Panc1 (cell line): ENCODE results near the gene DIAPH3. TPM values are rescaled to one million over a fixed set of nuclear protein-coding genes. Genes with fewer than 3 reads are reported as not detected.

Experiments
- ATAC-seq: fragments of 200-7000 bp; cut with Tn5 transposase; 2 replicates; pipeline ENCODE4 v1.9.1; 2020; ENCODE audit warnings: mild to moderate bottlenecking, moderate library complexity
- BruUV-seq: library from RNA; stranded (reverse); fragments of 400-500 nt; replicated peaks from 2 replicates; lab custom pipeline; 2021; lab: Mats Ljungman, UMichigan
- CTCF ChIA-PET: fragments of 300-600 bp; sonication (Branson Sonifier 250); formaldehyde crosslinking; loops from one replicate; lab custom pipeline; 2022; ENCODE audit warnings: antibody characterized with exemption; lab: Charles Lee
- POLR2A ChIA-PET: fragments of 300-600 bp; sonication (Branson Sonifier 250); formaldehyde crosslinking; loops from one replicate; lab custom pipeline; 2022; ENCODE audit warnings: antibody characterized with exemption; lab: Charles Lee
- DNase-seq: peaks from one replicate; pipeline ENCODE4 v3.0.0-alpha.2; 2010; ENCODE audit warnings: low read depth, low spot score
- H3K27ac ChIP-seq: 2 replicates; pipeline ENCODE4 v1.5.1; 2011; ENCODE audit warnings: mild to moderate bottlenecking, low read length, inconsistent platforms
- H3K27me3 ChIP-seq: fragments of 200-500 bp; sonication (Bioruptor generic); 2 replicates; pipeline ENCODE4 v1.6.0; 2014; ENCODE audit warnings: low read length, inconsistent platforms; ENCODE audit not compliant: control insufficient read depth, insufficient read depth
- H3K36me3 ChIP-seq: fragments of 200-500 bp; sonication (Bioruptor generic); 2 replicates; pipeline ENCODE4 v1.5.1; 2014; ENCODE audit warnings: inconsistent platforms, mild to moderate bottlenecking, low read length, moderate library complexity; ENCODE audit not compliant: control insufficient read depth, insufficient read depth
- H3K4me1 ChIP-seq: 2 replicates; pipeline ENCODE4 v1.5.1; 2011; ENCODE audit warnings: inconsistent platforms, mild to moderate bottlenecking, low read length, moderate library complexity; ENCODE audit not compliant: control insufficient read depth, insufficient read depth
- H3K4me3 ChIP-seq, 2 experiments: 2 replicates each; pipeline ENCODE4 v1.5.1; 2011 to 2012; ENCODE audit warnings: low read depth in 2 of 2, low read length in 2 of 2, mild to moderate bottlenecking in 2 of 2, inconsistent platforms in 1 of 2, moderate library complexity in 1 of 2
- H3K9me3 ChIP-seq: fragments of 200-500 bp; sonication (Bioruptor generic); 2 replicates; pipeline ENCODE4 v1.5.1; 2014; ENCODE audit warnings: low read depth, mild to moderate bottlenecking, inconsistent platforms, low read length, moderate library complexity; ENCODE audit not compliant: control insufficient read depth, insufficient read depth
- CTCF ChIP-seq: fragments of 450-650 bp; IDR thresholded peaks from 2 replicates; pipeline ENCODE4 v1.5.1; 2017; ENCODE audit warnings: mild to moderate bottlenecking
- POLR2AphosphoS5 ChIP-seq: IDR thresholded peaks from 2 replicates; pipeline ENCODE4 v1.6.1; 2012; ENCODE audit warnings: mild to moderate bottlenecking, low read depth, low read length, moderate library complexity
- SIN3A ChIP-seq: IDR thresholded peaks from 2 replicates; pipeline ENCODE4 v1.6.1; 2012; ENCODE audit warnings: low read depth, mild to moderate bottlenecking, low read length, moderate library complexity, borderline replicate concordance; ENCODE audit not compliant: insufficient read depth
- TCF7L2 ChIP-seq: IDR thresholded peaks from 2 replicates; pipeline ENCODE4 v1.6.1; 2011; ENCODE audit warnings: mild to moderate bottlenecking, low read depth, low read length, inconsistent platforms
- in situ Hi-C: cut with HindIII; loops from 2 replicates; pipeline ENCODE4 v1.10.0; 2016; ENCODE audit warnings: low sequenced_read_pairs, low pct_unique_long_range_greater_than_20kb
- intact Hi-C: fragments of 100-400 bp; cut with micrococcal nuclease; formaldehyde crosslinking; loops from one replicate; pipeline ENCODE4 v1.10.0; 2022; ENCODE audit not compliant: unreplicated experiment
- total RNA-seq: library from RNA; stranded (reverse); gene quantifications from one replicate; pipeline ENCODE4 v1.2.1, GENCODE V29; 2021; ENCODE audit not compliant: unreplicated experiment
- TF ChIP-seq, protein P1 (sequence below), 2 experiments: IDR thresholded peaks; 2 replicates each; pipeline ENCODE4 v1.6.1; 2011 to 2012; ENCODE audit warnings: low read depth in 2 of 2, control low read depth in 1 of 2, low read length in 1 of 2, mild to moderate bottlenecking in 1 of 2, moderate library complexity in 1 of 2; ENCODE audit not compliant: insufficient read depth in 1 of 2

DIAPH3 gene
- total RNA-seq, 1 experiment from 2014 or later, result 15.4 TPM

DNA sequence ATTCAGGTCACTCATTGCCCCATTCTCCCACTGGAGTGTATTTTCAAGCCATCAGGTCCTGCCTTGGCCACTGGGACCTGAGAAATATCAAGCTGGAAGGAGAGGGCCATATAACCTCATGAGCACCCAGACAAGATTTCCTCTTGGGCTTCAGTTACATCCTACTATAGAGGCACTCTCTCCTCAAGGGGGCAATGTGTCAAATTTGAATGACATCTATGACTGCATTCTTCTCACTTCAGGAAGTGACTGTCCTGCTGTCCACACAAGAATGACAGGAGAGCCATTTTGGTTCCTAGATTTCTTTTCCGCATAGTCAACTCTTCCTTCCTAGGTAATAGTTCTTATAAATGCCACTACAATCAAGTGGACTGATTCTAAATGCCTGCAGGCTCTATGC, 416.2 kb downstream of the DIAPH3 start:
- intact Hi-C loops, result no loop called here
- no peak overlapping the region for H3K4me3 ChIP-seq
- CTCF ChIA-PET, result no interaction called here
- H3K4me1 ChIP-seq, result no peaks in the 10 kb centered on the region
- no peaks in the 10 kb centered on the region for H3K36me3 ChIP-seq
- in situ Hi-C loops, result no loop called here
- POLR2A ChIA-PET, result no interaction called here
- H3K27ac ChIP-seq, result no peak overlapping the region
- BruUV-seq, result no TSS peak
- ATAC-seq (no peak), DNase-seq (no peak)
- TF ChIP-seq, protein P1, sequence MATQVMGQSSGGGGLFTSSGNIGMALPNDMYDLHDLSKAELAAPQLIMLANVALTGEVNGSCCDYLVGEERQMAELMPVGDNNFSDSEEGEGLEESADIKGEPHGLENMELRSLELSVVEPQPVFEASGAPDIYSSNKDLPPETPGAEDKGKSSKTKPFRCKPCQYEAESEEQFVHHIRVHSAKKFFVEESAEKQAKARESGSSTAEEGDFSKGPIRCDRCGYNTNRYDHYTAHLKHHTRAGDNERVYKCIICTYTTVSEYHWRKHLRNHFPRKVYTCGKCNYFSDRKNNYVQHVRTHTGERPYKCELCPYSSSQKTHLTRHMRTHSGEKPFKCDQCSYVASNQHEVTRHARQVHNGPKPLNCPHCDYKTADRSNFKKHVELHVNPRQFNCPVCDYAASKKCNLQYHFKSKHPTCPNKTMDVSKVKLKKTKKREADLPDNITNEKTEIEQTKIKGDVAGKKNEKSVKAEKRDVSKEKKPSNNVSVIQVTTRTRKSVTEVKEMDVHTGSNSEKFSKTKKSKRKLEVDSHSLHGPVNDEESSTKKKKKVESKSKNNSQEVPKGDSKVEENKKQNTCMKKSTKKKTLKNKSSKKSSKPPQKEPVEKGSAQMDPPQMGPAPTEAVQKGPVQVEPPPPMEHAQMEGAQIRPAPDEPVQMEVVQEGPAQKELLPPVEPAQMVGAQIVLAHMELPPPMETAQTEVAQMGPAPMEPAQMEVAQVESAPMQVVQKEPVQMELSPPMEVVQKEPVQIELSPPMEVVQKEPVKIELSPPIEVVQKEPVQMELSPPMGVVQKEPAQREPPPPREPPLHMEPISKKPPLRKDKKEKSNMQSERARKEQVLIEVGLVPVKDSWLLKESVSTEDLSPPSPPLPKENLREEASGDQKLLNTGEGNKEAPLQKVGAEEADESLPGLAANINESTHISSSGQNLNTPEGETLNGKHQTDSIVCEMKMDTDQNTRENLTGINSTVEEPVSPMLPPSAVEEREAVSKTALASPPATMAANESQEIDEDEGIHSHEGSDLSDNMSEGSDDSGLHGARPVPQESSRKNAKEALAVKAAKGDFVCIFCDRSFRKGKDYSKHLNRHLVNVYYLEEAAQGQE (IDR thresholded peaks at IDR 0.05; ENCODE audit: insufficient read depth in 1 of 2, low read depth in 2 of 2, low read length in 1 of 2), result no peak
- TF ChIP-seq POLR2AphosphoS5 (no peak), SIN3A (no peak), CTCF (no peak), TCF7L2 (no peak)
- H3K27me3 ChIP-seq, result no peaks in the 10 kb centered on the region
- H3K9me3 ChIP-seq, result no peaks in the 10 kb centered on the region

DNA sequence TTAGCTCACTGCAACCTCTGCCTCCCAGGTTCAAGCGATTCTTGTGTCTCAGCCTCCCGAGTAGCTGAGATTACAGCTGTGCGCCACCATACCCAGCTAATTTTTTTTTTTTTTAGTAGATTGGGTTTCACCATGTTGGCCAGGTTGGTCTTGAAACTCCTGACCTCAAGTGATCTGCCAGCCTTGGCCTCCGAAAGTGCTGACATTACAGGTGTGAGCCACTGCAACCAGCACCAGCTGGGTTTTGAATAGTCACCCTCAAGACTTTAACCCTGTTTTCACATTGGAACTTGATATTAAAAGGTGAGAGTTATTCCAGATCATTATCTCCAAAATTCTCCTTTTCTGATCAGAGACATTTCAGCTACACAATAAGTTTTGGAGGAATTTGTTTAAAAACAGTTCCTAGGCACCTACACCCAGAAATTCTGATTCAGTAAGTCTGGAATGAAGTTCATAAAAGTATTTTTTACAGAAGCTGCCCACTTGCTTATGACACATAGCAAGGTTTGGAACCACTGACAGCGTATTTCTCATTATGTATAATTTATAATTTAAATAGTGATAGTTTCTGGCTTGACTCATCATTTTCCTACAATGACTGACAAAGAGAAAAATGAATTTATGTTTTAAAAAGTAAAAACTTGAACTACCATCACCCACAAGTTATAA, 417.3 kb downstream of the DIAPH3 start:
- Histone ChIP-seq H3K27me3 (no peaks in the 10 kb centered on the region), H3K4me1 (no peaks in the 10 kb centered on the region), H3K27ac (no peak overlapping the region), H3K4me3 (no peak overlapping the region), H3K9me3 (no peaks in the 10 kb centered on the region), H3K36me3 (no peaks in the 10 kb centered on the region)
- no peak for ATAC-seq
- no peak for DNase-seq
- TF ChIP-seq, protein P1 (IDR thresholded peaks at IDR 0.05; ENCODE audit: insufficient read depth in 1 of 2, low read depth in 2 of 2, low read length in 1 of 2), result no peak
- TF ChIP-seq POLR2AphosphoS5 (no peak), CTCF (no peak), TCF7L2 (no peak), SIN3A (no peak)
- ChIA-PET POLR2A (no interaction called here), CTCF (no interaction called here)
- in situ Hi-C loops (no loop called here), intact Hi-C loops (no loop called here)
- no TSS peak for BruUV-seq
